HepG2 (cell line): ENCODE data around the gene LSR. TPM values are rescaled to one million over a fixed set of nuclear protein-coding genes. Genes with fewer than 3 reads are reported as not detected.
A peak's percentile ranks its signal among the peaks of the same experiment; 100 is the strongest.

ENCODE experiments used
- ATAC-seq: fragments of 200-7000 bp; cut with Tn5 transposase; 3 replicates; pipeline ENCODE4 v1.9.1; 2020; ENCODE audit warnings: mild to moderate bottlenecking, moderate library complexity
- Bru-seq: library from RNA; stranded (reverse); fragments of 400-500 nt; gene quantifications from one replicate; lab custom pipeline; 2021; lab: Mats Ljungman, UMichigan
- BruChase-seq, 2 experiments: library from RNA; stranded (reverse); fragments of 400-500 nt; gene quantifications; one replicate each; lab custom pipeline; 2021; lab: Mats Ljungman, UMichigan
- BruUV-seq: library from RNA; stranded (reverse); fragments of 400-500 nt; replicated peaks from 2 replicates; lab custom pipeline; 2021; lab: Mats Ljungman, UMichigan
- CTCF ChIA-PET: fragments of 300-600 bp; formaldehyde crosslinking; extraction: SDS; loops from one replicate; lab custom pipeline; 2021; ENCODE audit warnings: low total read pairs, inconsistent platforms, low intra/inter-chr PET ratio; lab: Yijun Ruan, JAX
- POLR2A ChIA-PET: fragments of 350-600 bp; sonication (Branson Sonifier 250); formaldehyde crosslinking; loops from one replicate; lab custom pipeline; 2020; ENCODE audit warnings: antibody characterized with exemption, inconsistent platforms; lab: Yijun Ruan, JAX
- DNase-seq: peaks from one replicate; pipeline ENCODE4 v3.0.0-alpha.2; 2015; ENCODE audit warnings: low spot score
- FAIRE-seq: peaks from 3 replicates; lab custom pipeline; 2011; peaks lifted over from hg19 to GRCh38; lab: Jason Lieb, UNC
- H2AFZ ChIP-seq: one replicate; pipeline ENCODE4 v1.6.1; 2011; ENCODE audit warnings: low read length, inconsistent platforms
- H3K27ac ChIP-seq: fragments of 300-600 bp; 3 replicates; pipeline ENCODE4 v1.8.0; 2011; ENCODE audit warnings: mixed run types, mild to moderate bottlenecking, mixed read lengths, low read length, inconsistent platforms; ENCODE audit not compliant: insufficient read depth; ENCODE audit errors: extremely low read length
- H3K27me3 ChIP-seq, 2 experiments: fragments of 200-600 bp in 1 of 2; 2 replicates in 1 of 2; 3 replicates in 1 of 2; pipeline versions ENCODE4 v1.6.0 to v1.8.0; 2011; ENCODE audit warnings: low read length in 2 of 2, mild to moderate bottlenecking in 2 of 2, moderate library complexity in 2 of 2, inconsistent platforms in 1 of 2; ENCODE audit not compliant: insufficient read depth in 2 of 2, control insufficient read depth in 1 of 2
- H3K36me3 ChIP-seq, 2 experiments: fragments of 200-600 bp in 1 of 2; replicated peaks in 1 of 2; 2 replicates in 1 of 2; 3 replicates in 1 of 2; pipeline versions ENCODE4 v1.5.1 to v1.8.0; 2011; ENCODE audit warnings: low read length in 2 of 2, inconsistent platforms in 1 of 2; ENCODE audit not compliant: insufficient read depth in 2 of 2, control insufficient read depth in 1 of 2
- H3K4me1 ChIP-seq: 2 replicates; pipeline ENCODE4 v1.5.1; 2012; ENCODE audit warnings: low read length, inconsistent platforms; ENCODE audit not compliant: insufficient read depth
- H3K4me2 ChIP-seq: 2 replicates; pipeline ENCODE4 v1.6.0; 2011; ENCODE audit warnings: low read depth, low read length, inconsistent platforms
- H3K4me3 ChIP-seq, 3 experiments: fragments of 200-600 bp in 1 of 3; sonication (generic), shearing (Covaris generic) in 1 of 3; replicated peaks in 1 of 3; 2 replicates each; pipeline ENCODE4 v1.5.1; 2011 to 2016; ENCODE audit warnings: low read length in 3 of 3, inconsistent platforms in 2 of 3, low read depth in 2 of 3, mild to moderate bottlenecking in 2 of 3, control low read depth in 1 of 3, mixed read lengths in 1 of 3; ENCODE audit not compliant: insufficient read depth in 1 of 3
- H3K79me2 ChIP-seq: one replicate; pipeline ENCODE4 v1.6.1; 2011; ENCODE audit warnings: low read length, inconsistent platforms; ENCODE audit not compliant: insufficient read depth
- H3K9ac ChIP-seq: 2 replicates; pipeline ENCODE4 v1.6.0; 2011; ENCODE audit warnings: mild to moderate bottlenecking, low read depth, low read length, inconsistent platforms; ENCODE audit not compliant: insufficient read depth
- H3K9me3 ChIP-seq: 2 replicates; pipeline ENCODE4 v1.5.1; 2012; ENCODE audit warnings: mild to moderate bottlenecking, low read length
- H4K20me1 ChIP-seq: 2 replicates; pipeline ENCODE4 v1.6.0; 2011; ENCODE audit warnings: inconsistent platforms, mild to moderate bottlenecking, low read length, moderate library complexity; ENCODE audit not compliant: insufficient read depth
- AFF4 ChIP-seq: sonication (generic); formaldehyde crosslinking; IDR thresholded peaks from 2 replicates; pipeline ENCODE4 v1.4.0; 2020; ENCODE audit warnings: missing genetic modification reagents
- FIP1L1 ChIP-seq: fragments of 200-400 bp; formaldehyde crosslinking; IDR thresholded peaks from 2 replicates; pipeline ENCODE4 v1.6.1; 2018; ENCODE audit warnings: low read depth, mild to moderate bottlenecking, low read length, moderate library complexity, borderline replicate concordance; ENCODE audit not compliant: insufficient read depth
- KDM5A ChIP-seq: fragments of 200-600 bp; sonication (generic); IDR thresholded peaks from 2 replicates; pipeline ENCODE4 v1.7.0; 2018; ENCODE audit warnings: antibody characterized with exemption, mild to moderate bottlenecking, low read length, borderline replicate concordance
- ZNF282 ChIP-seq: fragments of 450-650 bp; IDR thresholded peaks from 2 replicates; pipeline ENCODE4 v1.6.1; 2018; ENCODE audit not compliant: partially characterized antibody
- ZNF510 ChIP-seq: sonication (generic); formaldehyde crosslinking; IDR thresholded peaks from 2 replicates; pipeline ENCODE4 v1.4.0; 2020; ENCODE audit warnings: low read depth, mild to moderate bottlenecking, missing genetic modification reagents
- ZNF557 ChIP-seq: sonication (generic); formaldehyde crosslinking; IDR thresholded peaks from 2 replicates; pipeline ENCODE4 v1.4.0; 2020; ENCODE audit warnings: missing genetic modification reagents
- WGBS: methylation state at CpG from one replicate; pipeline ENCODE4 v1.1.6; 2017; ENCODE audit warnings: low lambda C conversion rate; 5-methylcytosine and 5-hydroxymethylcytosine counted together
- in situ Hi-C: cut with HindIII; loops from 2 replicates; pipeline ENCODE4 v1.10.0; 2017; ENCODE audit warnings: low pct_unique_long_range_greater_than_20kb; ENCODE audit not compliant: extremely low pct_ligation_motif_present
- intact Hi-C: fragments of 100-400 bp; cut with micrococcal nuclease; formaldehyde crosslinking; loops from one replicate; pipeline ENCODE4 v1.10.0; 2022; ENCODE audit not compliant: unreplicated experiment
- long read RNA-seq, 2 experiments: library from RNA in 1 of 2; library from polyadenylated mRNA in 1 of 2; stranded (forward) in 1 of 2; unstranded in 1 of 2; transcript quantifications; one replicate each; pipeline ENCODE4 v2.0.0, GENCODE V29; 2019 to 2022
- polyA minus RNA-seq, 3 experiments: library from RNA; depleted of rRNA, polyadenylated mRNA; stranded (reverse); fragments of >200 nt; gene quantifications; 2 replicates each; pipeline ENCODE4 v1.2.3, GENCODE V29; 2011; ENCODE audit warnings: low replicate concordance in 1 of 3
- polyA plus RNA-seq, 8 experiments: library from polyadenylated mRNA; depleted of rRNA in 3 of 8; stranded (reverse) in 7 of 8; unstranded in 1 of 8; fragments of >200 nt; fragmentation: Illumina TruSeq in 4 of 8; extraction: Trizol in 4 of 8; gene quantifications; 2 replicates each; pipeline versions ENCODE4 v1.2.1 to v1.2.3, GENCODE V29; 2011 to 2016; ENCODE audit warnings: low read depth in 4 of 8, missing spikeins in 1 of 8, mixed read lengths in 1 of 8; ENCODE audit not compliant: insufficient read depth in 1 of 8
- total RNA-seq, 5 experiments: library from RNA; depleted of rRNA; stranded (reverse); fragments of >200 nt; fragmentation: Illumina TruSeq; extraction: Trizol; gene quantifications; 2 replicates each; pipeline ENCODE4 v1.2.3, GENCODE V29; 2016; ENCODE audit warnings: low read depth in 1 of 5

Gene LSR
- 14.2 and 29.2 TPM in 2 replicates for total RNA-seq (2016; rRNA removed; fragmentation: Illumina TruSeq; extraction: Trizol)
- total RNA-seq (2016; cell fraction: cytosol; rRNA removed; fragmentation: Illumina TruSeq; extraction: Trizol; ENCODE audit: low read depth): 8.7 and 9.3 TPM in 2 replicates
- 15.3 and 31.4 TPM in 2 replicates for total RNA-seq (2016; cell fraction: insoluble cytoplasmic fraction; rRNA removed; fragmentation: Illumina TruSeq; extraction: Trizol)
- 15.2 and 21.9 TPM in 2 replicates for total RNA-seq (2016; cell fraction: membrane; rRNA removed; fragmentation: Illumina TruSeq; extraction: Trizol)
- total RNA-seq (2016; cell fraction: nucleus; rRNA removed; fragmentation: Illumina TruSeq; extraction: Trizol): 43.9 and 48.2 TPM in 2 replicates
- 79.2 and 111 TPM in 2 replicates for polyA plus RNA-seq (2011; rRNA removed)
- polyA plus RNA-seq (2011; cell fraction: cytosol; rRNA removed): 44.4 and 71.0 TPM in 2 replicates
- 93.8 and 94.9 TPM in 2 replicates for polyA plus RNA-seq (2011; cell fraction: nucleus; rRNA removed)
- 67.7 and 97.6 TPM in 2 replicates for polyA plus RNA-seq (2012)
- 15.7 and 17.3 TPM in 2 replicates for polyA plus RNA-seq (2016; cell fraction: cytosol; fragmentation: Illumina TruSeq; extraction: Trizol; ENCODE audit: low read depth)
- 25.8 and 27.8 TPM in 2 replicates for polyA plus RNA-seq (2016; cell fraction: insoluble cytoplasmic fraction; fragmentation: Illumina TruSeq; extraction: Trizol; ENCODE audit: low read depth)
- 21.9 and 23.9 TPM in 2 replicates for polyA plus RNA-seq (2016; cell fraction: membrane; fragmentation: Illumina TruSeq; extraction: Trizol; ENCODE audit: low read depth)
- 110 and 128 TPM in 2 replicates for polyA plus RNA-seq (2016; cell fraction: nucleus; fragmentation: Illumina TruSeq; extraction: Trizol; ENCODE audit: insufficient read depth, low read depth)
- polyA minus RNA-seq (2011; rRNA and poly(A)+ RNA removed; ENCODE audit: low replicate concordance): 87.8 and 296 TPM in 2 replicates
- 103 and 111 TPM in 2 replicates for polyA minus RNA-seq (2011; cell fraction: cytosol; rRNA and poly(A)+ RNA removed)
- polyA minus RNA-seq (2011; cell fraction: nucleus; rRNA and poly(A)+ RNA removed): 64.0 and 64.9 TPM in 2 replicates
- percentile 69 among the genes with signal in this experiment for Bru-seq, nascent RNA
- BruChase-seq, experiment 1, labeled RNA remaining after a 6-hour chase: percentile 77 among the genes with signal in this experiment
- BruChase-seq, experiment 2, labeled RNA remaining after a 2-hour chase: percentile 70 among the genes with signal in this experiment
- long read RNA-seq, experiment 1, transcript LSR-202 (9 exons, 2,105 nt): major isoform, 8 of 26 reads
- long read RNA-seq, experiment 1, partial matches to known transcripts: 12 of 26 reads
- long read RNA-seq, experiment 1, other reads (novel, unspliced or antisense): 2 of 26 reads
- long read RNA-seq, experiment 2, transcript LSR-214 (10 exons, 2,274 nt): minor isoform, 19 of 298 reads
- long read RNA-seq, experiment 2, transcript LSR-202 (9 exons, 2,105 nt): major isoform, 130 of 298 reads
- long read RNA-seq, experiment 2, transcript LSR-212 (9 exons, 2,480 nt): minor isoform, 12 of 298 reads
- long read RNA-seq, experiment 2, transcript LSR-203 (8 exons, 1,963 nt): minor isoform, 34 of 298 reads
- long read RNA-seq, experiment 2, partial matches to known transcripts: 83 of 298 reads
- long read RNA-seq, experiment 2, other reads (novel, unspliced or antisense): 17 of 298 reads

GRCh38 chr19:35248310-35249145 lies at the start of gene LSR:
TSS of gene LSR (plus strand) at chr19:35249002. CDS start at chr19:35249023, 21 bp downstream.
- Histone ChIP-seq H3K4me2 (peak within 1 kb of the TSS; percentile 83), H2AFZ (peak within 1 kb of the TSS; percentile 79), H3K4me3 (peak within 1 kb of the TSS; percentile 74 to 99 (median 92)), H3K9ac (peak within 1 kb of the TSS; percentile 94), H4K20me1 (peaks cover 3% of the 10 kb centered on the region; the same call in 1 of the 2 replicates), H3K9me3 (no peaks in the 10 kb centered on the region), H3K27ac (peak within 1 kb of the TSS; percentile 98), H3K79me2 (peaks cover 24% of the 10 kb centered on the region), H3K4me1 (peaks cover 38% of the 10 kb centered on the region), H3K27me3 (no peaks in the 10 kb centered on the region; a peak in 1 of 5 replicates), H3K36me3 (peaks cover 3 to 12% of the 10 kb centered on the region in 2 experiments; a peak in 2 of 5 replicates)
- peak; percentile 89 for DNase-seq
- peak; percentile 68 for FAIRE-seq
- ChIA-PET POLR2A (no interaction called here), CTCF (interaction anchor here (0.9 to 1.4 kb wide), 4 partner anchors 21 to 261 kb away, joined by 3 read pairs; no protein-coding TSS in a partner anchor)
- in situ Hi-C loops (no loop called here), intact Hi-C loops (loop anchor here (10.0 kb wide), 1 partner anchor 246 kb away; the partner anchor contains the start of gene KRTDAP)
- no TSS peak for BruUV-seq
- peak; percentile 94 for ATAC-seq
- 1% methylated on average over 23 of the region's 69 CpGs for WGBS
- TF ChIP-seq ZNF282: no peak
- peak; percentile 73; the same call in 1 of the 2 replicates for TF ChIP-seq KDM5A
- TF ChIP-seq AFF4: 0 out of 2 replicates have a peak, but pooled peaks have one; percentile 85
- TF ChIP-seq ZNF510 (CRISPR knock-in tag): 0 out of 2 replicates have a peak, but pooled peaks have one; percentile 22
- TF ChIP-seq FIP1L1: no peak
- no peak for TF ChIP-seq ZNF557
